SK-N-SH (cell line): ENCODE data around the gene PLD1. TPM values are rescaled to one million over a fixed set of nuclear protein-coding genes. Genes with fewer than 3 reads are reported as not detected.
A peak's percentile ranks its signal among the peaks of the same experiment; 100 is the strongest.

Experiments
- CTCF ChIA-PET: fragments of 300-600, 350-600 bp; formaldehyde crosslinking; extraction: SDS; loops from one replicate; lab custom pipeline; 2021; lab: Yijun Ruan, JAX
- POLR2A ChIA-PET: fragments of 350-600 bp; sonication (Branson Sonifier 250); formaldehyde crosslinking; extraction: SDS; loops from one replicate; lab custom pipeline; 2020; ENCODE audit warnings: antibody characterized with exemption, inconsistent platforms; lab: Yijun Ruan, JAX
- DNase-seq: peaks from one replicate; pipeline ENCODE4 v3.0.0; 2012
- H2AFZ ChIP-seq: fragments of 200-600 bp; sonication (generic); 2 replicates; pipeline ENCODE4 v1.8.1; 2016; ENCODE audit warnings: antibody characterized with exemption, mild to moderate bottlenecking, low read depth
- H3F3A ChIP-seq: fragments of 200-600 bp; sonication (generic); replicated peaks from 2 replicates; pipeline ENCODE3; 2016; ENCODE audit warnings: antibody characterized with exemption, mild to moderate bottlenecking; ENCODE audit not compliant: insufficient read depth
- H3K27ac ChIP-seq, 2 experiments: fragments of 200-500 bp in 1 of 2; fragments of 200-600 bp in 1 of 2; sonication (Bioruptor generic) in 1 of 2; sonication (generic), shearing (Covaris generic) in 1 of 2; 2 replicates each; pipeline versions ENCODE4 v1.5.1 to v1.6.1; 2014 to 2016; ENCODE audit warnings: low read depth in 2 of 2, inconsistent platforms in 1 of 2, low read length in 1 of 2, mild to moderate bottlenecking in 1 of 2, mixed read lengths in 1 of 2
- H3K27me3 ChIP-seq: fragments of 200-600 bp; sonication (generic), shearing (Covaris generic); 2 replicates; pipeline ENCODE4 v1.6.1; 2016; ENCODE audit warnings: mixed run types; ENCODE audit not compliant: insufficient read depth
- H3K36me3 ChIP-seq, 2 experiments: fragments of 200-500 bp in 1 of 2; fragments of 200-600 bp in 1 of 2; sonication (Bioruptor generic) in 1 of 2; sonication (generic) in 1 of 2; replicated peaks in 1 of 2; 2 replicates each; pipeline versions ENCODE3 to v1.5.1; 2014 to 2016; ENCODE audit warnings: low read length in 1 of 2, mild to moderate bottlenecking in 1 of 2; ENCODE audit not compliant: insufficient read depth in 2 of 2, control insufficient read depth in 1 of 2
- H3K4me1 ChIP-seq, 2 experiments: fragments of 200-500 bp in 1 of 2; fragments of 200-600 bp in 1 of 2; sonication (Bioruptor generic) in 1 of 2; sonication (generic), shearing (Covaris generic) in 1 of 2; 2 replicates each; pipeline versions ENCODE4 v1.5.1 to v1.6.1; 2014 to 2016; ENCODE audit warnings: low read depth in 1 of 2, low read length in 1 of 2, mixed run types in 1 of 2; ENCODE audit not compliant: insufficient read depth in 2 of 2, control insufficient read depth in 1 of 2
- H3K4me2 ChIP-seq: fragments of 200-600 bp; sonication (generic), shearing (Covaris generic); 2 replicates; pipeline ENCODE4 v1.6.1; 2017; ENCODE audit warnings: mixed run types
- H3K4me3 ChIP-seq, 2 experiments: fragments of 200-500 bp in 1 of 2; fragments of 200-600 bp in 1 of 2; sonication (Bioruptor generic) in 1 of 2; sonication (generic), shearing (Covaris generic) in 1 of 2; 2 replicates each; pipeline versions ENCODE4 v1.5.1 to v1.8.1; 2014 to 2016; ENCODE audit warnings: low read depth in 2 of 2, inconsistent platforms in 1 of 2, low read length in 1 of 2, mild to moderate bottlenecking in 1 of 2, mixed read lengths in 1 of 2, moderate library complexity in 1 of 2
- H3K79me2 ChIP-seq: fragments of 200-600 bp; sonication (generic); 2 replicates; pipeline ENCODE4 v1.8.1; 2017; ENCODE audit warnings: mild to moderate bottlenecking; ENCODE audit not compliant: insufficient read depth
- H3K9ac ChIP-seq: fragments of 200-600 bp; sonication (generic); 2 replicates; pipeline ENCODE4 v1.6.1; 2017; ENCODE audit warnings: mixed run types
- H3K9me2 ChIP-seq: fragments of 200-600 bp; sonication (generic); 2 replicates; pipeline ENCODE4 v1.6.1; 2017; ENCODE audit warnings: mixed run types
- H3K9me3 ChIP-seq: fragments of 200-600 bp; sonication (generic); 2 replicates; pipeline ENCODE4 v1.6.1; 2017; ENCODE audit warnings: mixed run types, mild to moderate bottlenecking, moderate library complexity
- H4K20me1 ChIP-seq: fragments of 200-600 bp; sonication (generic); 2 replicates; pipeline ENCODE4 v1.6.1; 2017; ENCODE audit warnings: mild to moderate bottlenecking, mixed run types; ENCODE audit not compliant: insufficient read depth
- FOXJ3 ChIP-seq: sonication (generic); formaldehyde crosslinking; IDR thresholded peaks from 2 replicates; pipeline ENCODE4 v1.5.1; 2020; ENCODE audit warnings: mild to moderate bottlenecking, missing genetic modification reagents
- FOXM1 ChIP-seq: IDR thresholded peaks from 2 replicates; pipeline ENCODE4 v1.4.0; 2012; ENCODE audit warnings: low read depth, mild to moderate bottlenecking
- GABPA ChIP-seq: IDR thresholded peaks from 2 replicates; pipeline ENCODE4 v1.4.0; 2012; ENCODE audit warnings: low read depth, mild to moderate bottlenecking
- MEF2A ChIP-seq: IDR thresholded peaks from 2 replicates; pipeline ENCODE4 v1.4.0; 2012; ENCODE audit warnings: low read depth, borderline replicate concordance
- NFIC ChIP-seq: IDR thresholded peaks from 2 replicates; pipeline ENCODE4 v1.4.0; 2012; ENCODE audit warnings: borderline replicate concordance
- RCOR1 ChIP-seq: fragments of 150-350 bp; IDR thresholded peaks from 2 replicates; pipeline ENCODE4 v1.6.1; 2017; ENCODE audit warnings: antibody characterized with exemption, low read length
- RXRA ChIP-seq: IDR thresholded peaks from 2 replicates; pipeline ENCODE4 v1.4.0; 2012; ENCODE audit warnings: low read depth, mild to moderate bottlenecking, borderline replicate concordance
- SMC3 ChIP-seq: IDR thresholded peaks from 2 replicates; pipeline ENCODE4 v1.6.1; 2012; ENCODE audit warnings: low read depth, low read length, improper control_type of control experiment
- TCF12 ChIP-seq: IDR thresholded peaks from 2 replicates; pipeline ENCODE4 v1.4.0; 2012
- TEAD4 ChIP-seq: IDR thresholded peaks from 2 replicates; pipeline ENCODE4 v1.4.0; 2012; ENCODE audit warnings: mild to moderate bottlenecking, borderline replicate concordance; ENCODE audit not compliant: insufficient read depth
- YY1 ChIP-seq: IDR thresholded peaks from 2 replicates; pipeline ENCODE4 v1.4.0; 2012; ENCODE audit warnings: low read depth, mild to moderate bottlenecking
- WGBS: methylation state at CpG from one replicate; pipeline ENCODE4 v1.1.6; 2017; ENCODE audit warnings: low lambda C conversion rate; 5-methylcytosine and 5-hydroxymethylcytosine counted together
- polyA plus RNA-seq, 3 experiments: library from polyadenylated mRNA; depleted of rRNA; stranded (reverse); fragments of >200 nt; gene quantifications; 2 replicates each; pipeline ENCODE4 v1.2.3, GENCODE V29; 2012
- TF ChIP-seq, protein P1 (sequence below): IDR thresholded peaks from 2 replicates; pipeline ENCODE4 v1.4.0; 2012; ENCODE audit warnings: low read depth, borderline replicate concordance
- TF ChIP-seq, protein P2 (sequence below): IDR thresholded peaks from 2 replicates; pipeline ENCODE4; 2012
- TF ChIP-seq, protein P3 (sequence below): fragments of 200-600 bp; sonication (generic); IDR thresholded peaks from 2 replicates; pipeline ENCODE4 v1.6.1; 2017; ENCODE audit warnings: antibody characterized with exemption, mild to moderate bottlenecking, moderate library complexity
- TF ChIP-seq, protein P4 (sequence below): fragments of 150-350 bp; IDR thresholded peaks from 2 replicates; pipeline ENCODE4 v1.6.1; 2017; ENCODE audit warnings: antibody characterized with exemption, low read length, low read depth, borderline replicate concordance

PLD1 gene
- polyA plus RNA-seq, 1 of the 3 experiments (the other 2 are of a cell fraction), result 6.2 TPM

DNA sequence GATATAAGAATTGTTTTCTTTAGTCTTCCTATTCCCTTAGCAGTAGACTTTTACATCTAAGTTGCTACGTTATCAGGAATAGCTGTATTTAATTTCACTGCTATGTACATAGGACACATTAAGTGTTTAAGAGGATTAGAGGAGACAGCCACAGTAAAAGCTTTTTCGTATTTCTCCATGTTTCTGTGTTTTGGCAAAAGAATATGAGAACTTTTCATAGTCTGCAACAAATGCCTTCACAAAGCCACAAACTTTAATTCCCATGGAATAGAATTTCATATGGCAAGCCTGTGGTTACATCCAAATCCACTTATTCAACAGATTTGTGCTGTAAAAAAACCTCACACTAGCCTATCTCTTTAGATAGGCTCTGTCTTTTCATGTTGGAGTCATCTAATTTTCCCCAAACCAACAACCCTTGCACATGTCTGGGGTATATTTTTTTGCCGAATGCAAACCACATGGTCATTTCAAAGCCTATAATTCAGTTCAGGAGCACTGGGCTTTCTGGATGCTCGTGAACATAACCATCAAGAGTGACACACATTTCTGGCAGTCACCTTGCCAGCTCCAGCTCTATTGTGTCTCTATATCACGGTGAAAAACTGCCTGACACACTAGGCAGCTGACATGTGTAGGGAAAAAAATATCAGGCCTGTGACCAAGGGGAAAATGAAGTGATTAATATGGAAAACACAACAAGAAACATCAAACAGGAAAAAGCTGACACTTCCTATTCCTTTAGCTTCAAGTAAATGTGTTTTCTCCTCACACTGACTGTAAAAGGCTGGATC, 19.2 kb downstream of the PLD1 start:
- H3K27me3 ChIP-seq, result no peaks in the 10 kb centered on the region
- no peak for TF ChIP-seq TCF12
- TF ChIP-seq, protein P1, sequence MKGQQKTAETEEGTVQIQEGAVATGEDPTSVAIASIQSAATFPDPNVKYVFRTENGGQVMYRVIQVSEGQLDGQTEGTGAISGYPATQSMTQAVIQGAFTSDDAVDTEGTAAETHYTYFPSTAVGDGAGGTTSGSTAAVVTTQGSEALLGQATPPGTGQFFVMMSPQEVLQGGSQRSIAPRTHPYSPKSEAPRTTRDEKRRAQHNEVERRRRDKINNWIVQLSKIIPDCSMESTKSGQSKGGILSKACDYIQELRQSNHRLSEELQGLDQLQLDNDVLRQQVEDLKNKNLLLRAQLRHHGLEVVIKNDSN, result no peak
- TF ChIP-seq RXRA, result no peak
- no peak for TF ChIP-seq GABPA
- TF ChIP-seq FOXM1, result no peak
- no peak for TF ChIP-seq TEAD4
- H3K9ac ChIP-seq, result no peak overlapping the region
- H3K4me3 ChIP-seq, result no peak overlapping the region
- no peaks in the 10 kb centered on the region for H3K36me3 ChIP-seq
- WGBS, result 87% methylated on average over 5 of the region's 5 CpGs
- H3K9me2 ChIP-seq, result no peaks in the 10 kb centered on the region
- POLR2A ChIA-PET, result no interaction called here
- H3F3A ChIP-seq, result no peaks in the 10 kb centered on the region
- CTCF ChIA-PET, result interaction anchor here (0.6 to 1.8 kb wide), 3 partner anchors 10 to 844 kb away, joined by 3 to 10 read pairs (median 3); no protein-coding TSS in a partner anchor
- no peaks in the 10 kb centered on the region for H3K79me2 ChIP-seq
- H4K20me1 ChIP-seq, result no peaks in the 10 kb centered on the region
- no peak overlapping the region for H2AFZ ChIP-seq
- H3K4me2 ChIP-seq, result no peak overlapping the region
- H3K27ac ChIP-seq, result peak overlapping the region in 1 of 2 experiments; percentile 50; a peak in 2 of 4 replicates
- no peaks in the 10 kb centered on the region for H3K9me3 ChIP-seq
- H3K4me1 ChIP-seq, result peaks cover 4 to 32% of the 10 kb centered on the region in 2 experiments; a peak in 3 of 4 replicates
- DNase-seq, result no peak

DNA sequence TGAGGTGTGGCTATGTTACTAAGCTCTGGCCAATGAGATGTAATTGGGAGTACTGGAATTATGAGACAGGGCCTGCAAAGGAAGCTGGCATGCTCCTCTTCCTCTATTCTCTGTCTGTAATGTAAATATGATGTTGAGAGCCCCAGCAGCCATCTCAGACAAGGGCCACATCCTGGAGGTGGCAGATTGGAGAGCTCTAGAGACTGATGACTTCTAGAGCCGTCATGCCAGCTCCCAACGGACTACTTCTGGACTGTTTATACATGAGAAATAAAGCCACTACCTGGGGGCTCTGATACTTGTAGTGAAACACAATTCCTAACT, 19.7 kb downstream of the PLD1 start:
- ChIA-PET POLR2A (no interaction called here), CTCF (interaction anchor here (0.9 to 1.8 kb wide), 2 partner anchors 18 to 217 kb away, joined by 3 to 10 read pairs; no protein-coding TSS in a partner anchor)
- Histone ChIP-seq H3K4me3 (no peak overlapping the region), H3F3A (no peaks in the 10 kb centered on the region), H3K9me2 (no peaks in the 10 kb centered on the region), H3K79me2 (no peaks in the 10 kb centered on the region), H3K27me3 (no peaks in the 10 kb centered on the region), H4K20me1 (no peaks in the 10 kb centered on the region), H2AFZ (no peak overlapping the region), H3K9ac (no peak overlapping the region), H3K4me2 (no peak overlapping the region), H3K27ac (peak overlapping the region in 1 of 2 experiments; percentile 50; a peak in 2 of 4 replicates), H3K9me3 (no peaks in the 10 kb centered on the region), H3K4me1 (peaks cover 4 to 32% of the 10 kb centered on the region in 2 experiments; a peak in 3 of 4 replicates), H3K36me3 (no peaks in the 10 kb centered on the region)
- TF ChIP-seq MEF2A (no peak), FOXJ3 (CRISPR knock-in tag) (no peak), NFIC (no peak), TEAD4 (no peak), SMC3 (no peak), YY1 (no peak), TCF12 (no peak), RCOR1 (no peak), RXRA (no peak)
- TF ChIP-seq, protein P2, sequence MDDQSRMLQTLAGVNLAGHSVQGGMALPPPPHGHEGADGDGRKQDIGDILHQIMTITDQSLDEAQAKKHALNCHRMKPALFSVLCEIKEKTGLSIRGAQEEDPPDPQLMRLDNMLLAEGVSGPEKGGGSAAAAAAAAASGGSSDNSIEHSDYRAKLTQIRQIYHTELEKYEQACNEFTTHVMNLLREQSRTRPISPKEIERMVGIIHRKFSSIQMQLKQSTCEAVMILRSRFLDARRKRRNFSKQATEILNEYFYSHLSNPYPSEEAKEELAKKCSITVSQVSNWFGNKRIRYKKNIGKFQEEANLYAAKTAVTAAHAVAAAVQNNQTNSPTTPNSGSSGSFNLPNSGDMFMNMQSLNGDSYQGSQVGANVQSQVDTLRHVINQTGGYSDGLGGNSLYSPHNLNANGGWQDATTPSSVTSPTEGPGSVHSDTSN, result no peak
- TF ChIP-seq, protein P3, sequence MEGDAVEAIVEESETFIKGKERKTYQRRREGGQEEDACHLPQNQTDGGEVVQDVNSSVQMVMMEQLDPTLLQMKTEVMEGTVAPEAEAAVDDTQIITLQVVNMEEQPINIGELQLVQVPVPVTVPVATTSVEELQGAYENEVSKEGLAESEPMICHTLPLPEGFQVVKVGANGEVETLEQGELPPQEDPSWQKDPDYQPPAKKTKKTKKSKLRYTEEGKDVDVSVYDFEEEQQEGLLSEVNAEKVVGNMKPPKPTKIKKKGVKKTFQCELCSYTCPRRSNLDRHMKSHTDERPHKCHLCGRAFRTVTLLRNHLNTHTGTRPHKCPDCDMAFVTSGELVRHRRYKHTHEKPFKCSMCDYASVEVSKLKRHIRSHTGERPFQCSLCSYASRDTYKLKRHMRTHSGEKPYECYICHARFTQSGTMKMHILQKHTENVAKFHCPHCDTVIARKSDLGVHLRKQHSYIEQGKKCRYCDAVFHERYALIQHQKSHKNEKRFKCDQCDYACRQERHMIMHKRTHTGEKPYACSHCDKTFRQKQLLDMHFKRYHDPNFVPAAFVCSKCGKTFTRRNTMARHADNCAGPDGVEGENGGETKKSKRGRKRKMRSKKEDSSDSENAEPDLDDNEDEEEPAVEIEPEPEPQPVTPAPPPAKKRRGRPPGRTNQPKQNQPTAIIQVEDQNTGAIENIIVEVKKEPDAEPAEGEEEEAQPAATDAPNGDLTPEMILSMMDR, result no peak
- TF ChIP-seq, protein P1, result no peak
- TF ChIP-seq, protein P4, sequence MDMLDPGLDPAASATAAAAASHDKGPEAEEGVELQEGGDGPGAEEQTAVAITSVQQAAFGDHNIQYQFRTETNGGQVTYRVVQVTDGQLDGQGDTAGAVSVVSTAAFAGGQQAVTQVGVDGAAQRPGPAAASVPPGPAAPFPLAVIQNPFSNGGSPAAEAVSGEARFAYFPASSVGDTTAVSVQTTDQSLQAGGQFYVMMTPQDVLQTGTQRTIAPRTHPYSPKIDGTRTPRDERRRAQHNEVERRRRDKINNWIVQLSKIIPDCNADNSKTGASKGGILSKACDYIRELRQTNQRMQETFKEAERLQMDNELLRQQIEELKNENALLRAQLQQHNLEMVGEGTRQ, result no peak
- no peak for DNase-seq
- WGBS, result 94% methylated on average over 2 of the region's 2 CpGs
